ENCODE results near the gene MAIP1.

The MAIP1 gene

DNA sequence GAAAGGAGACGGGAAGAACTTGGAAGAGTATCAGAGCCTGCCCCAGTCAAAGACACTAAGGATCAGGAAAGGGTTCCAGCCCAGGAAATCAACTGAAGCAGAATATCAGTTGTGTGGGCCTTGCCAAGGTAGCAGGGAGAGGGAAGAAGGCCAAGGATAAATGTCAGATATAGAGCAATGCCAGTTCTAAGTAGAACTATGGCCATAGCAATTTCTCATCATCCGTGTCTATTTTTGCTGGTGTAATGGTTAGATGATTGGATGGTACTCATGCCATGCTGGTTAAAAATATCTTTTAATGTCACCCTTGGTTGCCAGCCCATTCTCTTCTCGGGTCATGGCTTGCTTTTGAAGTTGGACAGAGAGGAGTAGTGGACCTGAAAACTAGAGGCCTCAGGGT, 41.9 kb downstream of the MAIP1 start:
- TF ChIP-seq, protein P1, sequence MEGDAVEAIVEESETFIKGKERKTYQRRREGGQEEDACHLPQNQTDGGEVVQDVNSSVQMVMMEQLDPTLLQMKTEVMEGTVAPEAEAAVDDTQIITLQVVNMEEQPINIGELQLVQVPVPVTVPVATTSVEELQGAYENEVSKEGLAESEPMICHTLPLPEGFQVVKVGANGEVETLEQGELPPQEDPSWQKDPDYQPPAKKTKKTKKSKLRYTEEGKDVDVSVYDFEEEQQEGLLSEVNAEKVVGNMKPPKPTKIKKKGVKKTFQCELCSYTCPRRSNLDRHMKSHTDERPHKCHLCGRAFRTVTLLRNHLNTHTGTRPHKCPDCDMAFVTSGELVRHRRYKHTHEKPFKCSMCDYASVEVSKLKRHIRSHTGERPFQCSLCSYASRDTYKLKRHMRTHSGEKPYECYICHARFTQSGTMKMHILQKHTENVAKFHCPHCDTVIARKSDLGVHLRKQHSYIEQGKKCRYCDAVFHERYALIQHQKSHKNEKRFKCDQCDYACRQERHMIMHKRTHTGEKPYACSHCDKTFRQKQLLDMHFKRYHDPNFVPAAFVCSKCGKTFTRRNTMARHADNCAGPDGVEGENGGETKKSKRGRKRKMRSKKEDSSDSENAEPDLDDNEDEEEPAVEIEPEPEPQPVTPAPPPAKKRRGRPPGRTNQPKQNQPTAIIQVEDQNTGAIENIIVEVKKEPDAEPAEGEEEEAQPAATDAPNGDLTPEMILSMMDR (IDR thresholded peaks at IDR 0.05; ENCODE audit: extremely low read depth, missing control alignments), result no peak
- DNase-seq (ENCODE audit: low spot score), result no peak

DNA sequence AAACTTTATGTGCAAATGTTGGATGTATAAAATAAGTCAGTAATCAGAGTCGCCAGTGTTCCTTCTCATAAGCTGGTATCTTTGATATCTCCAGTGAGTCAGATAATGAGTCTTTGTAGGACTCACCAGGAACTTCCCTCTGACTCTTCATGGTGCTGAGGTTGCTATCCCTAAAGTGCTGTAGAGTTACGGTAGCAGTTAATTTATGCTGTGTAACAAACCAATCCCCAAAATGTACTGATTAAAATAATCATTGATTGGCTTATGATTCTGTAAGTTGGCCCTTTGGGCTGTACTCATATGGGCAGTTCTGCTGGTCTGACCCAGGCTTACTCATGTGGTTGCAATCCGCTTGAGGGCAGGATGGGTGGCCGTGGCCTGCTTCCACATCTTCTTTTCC, 43.8 kb downstream of the MAIP1 start:
- no peak for DNase-seq (ENCODE audit: low spot score)
- TF ChIP-seq, protein P1 (IDR thresholded peaks at IDR 0.05; ENCODE audit: extremely low read depth, missing control alignments), result no peak

DNA sequence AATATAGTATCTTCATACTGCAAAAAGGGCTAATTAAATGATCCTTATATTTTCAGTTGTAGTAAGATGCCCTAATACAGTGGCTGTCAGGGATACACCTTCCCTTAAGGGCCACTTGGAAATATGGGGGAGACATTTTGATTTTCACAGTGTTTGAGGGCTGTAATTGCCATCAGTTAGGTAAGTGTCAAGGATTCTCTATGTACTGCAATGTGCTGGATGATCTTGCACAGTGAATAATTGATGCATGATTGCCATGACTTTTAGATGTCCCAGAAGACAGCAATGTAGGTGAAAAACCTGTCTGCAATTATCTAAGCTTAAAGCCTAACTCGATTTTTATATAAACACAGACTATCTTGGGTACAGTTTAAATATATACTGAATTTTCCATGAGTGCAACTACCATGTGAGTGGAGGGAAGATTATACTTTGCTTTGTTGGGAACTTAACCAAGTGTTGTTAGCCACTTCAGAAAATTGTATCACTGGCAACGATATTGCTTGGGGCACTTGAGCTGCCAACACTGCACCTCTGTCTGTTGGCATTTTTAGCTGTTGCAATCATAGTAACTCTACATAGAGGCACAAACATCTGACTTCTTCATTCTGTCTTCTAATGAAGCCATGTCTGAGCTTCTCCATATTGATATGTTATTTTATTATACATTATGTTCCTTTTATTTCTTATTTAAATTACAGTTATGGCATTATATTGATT, 45.2 kb downstream of the MAIP1 start:
- DNase-seq (ENCODE audit: low spot score), result no peak
- TF ChIP-seq, protein P1 (IDR thresholded peaks at IDR 0.05; ENCODE audit: extremely low read depth, missing control alignments), result no peak

DNA sequence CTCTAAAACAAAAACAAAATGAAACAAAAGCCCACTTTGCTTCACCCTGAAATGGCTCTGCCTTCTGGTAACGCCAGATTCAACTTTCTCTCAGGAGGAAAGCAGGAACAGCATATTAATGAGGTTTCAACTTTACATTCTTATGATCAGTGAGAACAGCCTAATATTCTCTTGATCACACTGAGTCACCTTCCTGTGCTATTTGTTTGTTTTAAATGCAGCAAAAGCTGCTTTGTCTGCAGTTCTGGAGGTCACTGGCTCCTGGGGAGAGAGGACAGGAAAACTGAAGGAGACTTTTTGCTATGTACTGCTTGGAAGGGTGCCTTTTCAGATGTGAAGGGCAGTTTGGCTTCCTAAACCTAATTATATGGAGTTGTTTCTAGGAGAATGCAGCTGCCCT, 48.1 kb downstream of the MAIP1 start:
- TF ChIP-seq, protein P1 (IDR thresholded peaks at IDR 0.05; ENCODE audit: extremely low read depth, missing control alignments), result no peak
- no peak for DNase-seq (ENCODE audit: low spot score)

DNA sequence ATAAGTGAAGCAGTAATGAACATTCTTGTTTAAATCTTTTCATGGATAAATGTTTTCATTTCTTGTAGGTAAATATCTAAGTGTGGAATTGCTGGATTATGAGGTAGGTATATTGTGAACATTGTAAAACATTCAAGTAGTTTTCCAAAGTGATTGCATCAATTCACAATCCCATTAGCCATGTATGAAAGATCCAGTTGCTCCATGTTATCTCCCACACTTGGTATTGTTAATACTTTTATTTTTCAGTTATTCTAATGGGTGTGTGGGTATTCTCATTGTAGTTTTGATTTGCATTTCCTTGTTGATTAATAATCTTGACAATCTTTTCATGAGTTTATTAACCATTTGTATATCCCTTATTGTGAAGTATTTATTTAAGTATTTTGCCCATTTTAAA, 50.3 kb downstream of the MAIP1 start:
- TF ChIP-seq, protein P1 (IDR thresholded peaks at IDR 0.05; ENCODE audit: extremely low read depth, missing control alignments), result no peak
- DNase-seq (ENCODE audit: low spot score), result no peak

DNA sequence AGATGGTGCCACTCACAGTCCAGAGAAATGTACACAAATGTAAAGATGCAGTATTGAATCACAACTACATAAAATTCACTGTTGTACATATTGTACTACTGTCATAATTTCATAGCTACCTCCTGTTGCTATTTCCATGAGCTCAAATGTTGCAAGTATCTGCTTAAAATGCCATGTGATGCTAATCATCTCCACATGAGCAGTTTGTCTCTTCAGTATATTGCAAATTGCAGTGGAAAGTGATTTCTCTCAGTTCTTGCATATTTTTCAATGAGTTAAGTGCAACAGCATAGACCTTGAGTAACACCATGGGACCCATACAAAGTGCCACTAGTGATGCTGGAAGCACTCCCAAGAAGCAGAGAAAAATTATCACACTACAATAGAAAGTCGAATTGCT, 51.9 kb downstream of the MAIP1 start:
- TF ChIP-seq, protein P1 (IDR thresholded peaks at IDR 0.05; ENCODE audit: extremely low read depth, missing control alignments), result no peak

DNA sequence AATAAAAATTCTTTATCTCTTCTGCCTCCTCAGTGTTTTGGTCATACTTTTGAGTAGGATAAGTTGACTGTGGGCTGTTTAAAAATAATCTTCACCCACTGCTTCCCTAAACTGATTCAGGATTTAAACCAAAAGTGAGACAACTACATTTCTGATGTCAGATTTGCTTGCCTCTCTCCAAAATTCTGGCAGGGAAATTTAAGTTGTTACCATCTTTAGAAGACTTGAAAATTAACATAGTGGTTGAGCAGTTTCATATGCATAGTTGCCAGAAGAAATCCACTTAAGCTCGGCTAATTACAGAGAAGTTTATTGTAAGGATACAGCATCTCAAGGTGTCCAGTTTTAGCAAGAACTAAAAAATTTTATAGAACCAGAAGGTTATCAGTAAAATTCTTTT, 57.0 kb downstream of the MAIP1 start:
- DNase-seq (ENCODE audit: low spot score), result no peak
- TF ChIP-seq, protein P1 (IDR thresholded peaks at IDR 0.05; ENCODE audit: extremely low read depth, missing control alignments), result no peak

More for the DNA sequence above, 51.9 kb downstream of the MAIP1 start:
- DNase-seq (ENCODE audit: low spot score), result no peak

All from GM20000 (cell line).